Measurements from ENCODE around the gene TXLNA.

DNA sequence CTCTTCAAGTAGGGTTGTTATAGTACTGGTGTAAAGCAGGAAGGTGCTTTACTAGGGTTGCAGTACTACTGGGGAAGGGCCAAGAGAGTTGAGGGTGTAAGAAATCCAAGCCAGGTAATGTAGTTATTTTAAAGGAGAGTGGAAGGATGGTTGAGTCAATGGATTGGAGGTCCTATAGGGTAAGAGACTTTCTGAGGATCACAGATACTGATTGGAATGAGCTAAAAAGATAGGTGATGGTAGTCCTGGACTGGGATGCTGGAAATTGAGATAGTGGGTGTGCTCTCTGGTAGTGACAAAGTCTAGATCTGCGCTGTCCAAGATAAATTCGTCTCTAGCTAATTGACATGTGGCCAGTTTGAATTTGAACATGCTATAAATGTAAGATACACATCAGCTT lies 7.0 kb downstream of the TXLNA start:
- TF ChIP-seq, protein P1, sequence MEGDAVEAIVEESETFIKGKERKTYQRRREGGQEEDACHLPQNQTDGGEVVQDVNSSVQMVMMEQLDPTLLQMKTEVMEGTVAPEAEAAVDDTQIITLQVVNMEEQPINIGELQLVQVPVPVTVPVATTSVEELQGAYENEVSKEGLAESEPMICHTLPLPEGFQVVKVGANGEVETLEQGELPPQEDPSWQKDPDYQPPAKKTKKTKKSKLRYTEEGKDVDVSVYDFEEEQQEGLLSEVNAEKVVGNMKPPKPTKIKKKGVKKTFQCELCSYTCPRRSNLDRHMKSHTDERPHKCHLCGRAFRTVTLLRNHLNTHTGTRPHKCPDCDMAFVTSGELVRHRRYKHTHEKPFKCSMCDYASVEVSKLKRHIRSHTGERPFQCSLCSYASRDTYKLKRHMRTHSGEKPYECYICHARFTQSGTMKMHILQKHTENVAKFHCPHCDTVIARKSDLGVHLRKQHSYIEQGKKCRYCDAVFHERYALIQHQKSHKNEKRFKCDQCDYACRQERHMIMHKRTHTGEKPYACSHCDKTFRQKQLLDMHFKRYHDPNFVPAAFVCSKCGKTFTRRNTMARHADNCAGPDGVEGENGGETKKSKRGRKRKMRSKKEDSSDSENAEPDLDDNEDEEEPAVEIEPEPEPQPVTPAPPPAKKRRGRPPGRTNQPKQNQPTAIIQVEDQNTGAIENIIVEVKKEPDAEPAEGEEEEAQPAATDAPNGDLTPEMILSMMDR (conservative IDR thresholded peaks at IDR 0.05) = no peak
- TF ChIP-seq ZFX (IDR thresholded peaks at IDR 0.05) = no peak

Data from C4-2B (cell line).